NCI-H146 (cell line): ENCODE data around the gene PLPPR3.
"Not testable (repeated sequence)": the region's sequence is repeated elsewhere in the genome, so short reads cannot be mapped to it uniquely, and the experiment has no call there.

Source experiments
- DNase-seq: peaks from one replicate; lab custom pipeline; 2025; lab: John Stamatoyannopoulos, UW

Gene PLPPR3

GRCh38 chr19:853014-853585 lies 31.3 kb upstream of the PLPPR3 start:
- DNase-seq: no peak

- no peak for DNase-seq
These were observed 30.6 kb upstream of the PLPPR3 start, which contains the start of gene ELANE for GRCh38 chr19:852136-853013. Gene ELANE, plus strand, starts transcription at chr19:852303. Its CDS starts 26 bp downstream, at chr19:852329.

- DNase-seq: no peak
These were observed 29.2 kb upstream of the PLPPR3 start for GRCh38 chr19:850979-851335.

GRCh38 chr19:850221-850978 lies 28.6 kb upstream of the PLPPR3 start:
- peak; percentile 72 for DNase-seq

- DNase-seq: not testable (repeated sequence)
These were observed 27.4 kb upstream of the PLPPR3 start for GRCh38 chr19:849195-849594.

GRCh38 chr19:848386-848921 lies 26.7 kb upstream of the PLPPR3 start:
- DNase-seq: no peak

GRCh38 chr19:845707-846521 lies 24.2 kb upstream of the PLPPR3 start:
- DNase-seq: no peak

- no peak for DNase-seq
These were observed 22.8 kb upstream of the PLPPR3 start for GRCh38 chr19:844546-844971.

GRCh38 chr19:843836-844545 lies 22.2 kb upstream of the PLPPR3 start:
- no peak for DNase-seq

- DNase-seq: peak; percentile 33
These were observed 21.6 kb upstream of the PLPPR3 start for GRCh38 chr19:843180-843835.

- not testable (repeated sequence) for DNase-seq
These were observed 21.0 kb upstream of the PLPPR3 start for GRCh38 chr19:842802-843179.

- no peak for DNase-seq
These were observed 18.9 kb upstream of the PLPPR3 start, which contains the start of gene PRTN3 for GRCh38 chr19:840519-841206. Gene PRTN3, plus strand, starts transcription at chr19:840999. Its CDS starts 10 bp downstream, at chr19:841009.

GRCh38 chr19:835210-835810 lies 13.6 kb upstream of the PLPPR3 start:
- DNase-seq: no peak

- no peak for DNase-seq
These were observed 12.5 kb upstream of the PLPPR3 start for GRCh38 chr19:834216-834615.

GRCh38 chr19:831407-832369 lies 9.9 kb upstream of the PLPPR3 start:
- DNase-seq: no peak

GRCh38 chr19:829129-829758 lies 7.5 kb upstream of the PLPPR3 start:
- no peak for DNase-seq

GRCh38 chr19:827710-828321 lies 6.1 kb upstream of the PLPPR3 start, which contains the start of gene AZU1:
Gene AZU1, plus strand, starts transcription at chr19:827837. Its CDS starts 10 bp downstream, at chr19:827847.
- no peak for DNase-seq
